ENCODE results near the gene EEFSEC.

EEFSEC gene

GRCh38 chr3:128416578-128417211 is 263.4 kb downstream of the EEFSEC start:
- intact Hi-C loops (cut with DNase I), result no loop called here
- no peak for DNase-seq

GRCh38 chr3:128418900-128419299 is 265.6 kb downstream of the EEFSEC start:
- no peak for DNase-seq
- intact Hi-C loops (cut with DNase I), result no loop called here

- DNase-seq, result no peak
- intact Hi-C loops (cut with DNase I), result no loop called here
Measured at GRCh38 chr3:128419311-128419710, 266.0 kb downstream of the EEFSEC start.

- DNase-seq, result no peak
- intact Hi-C loops (cut with DNase I), result no loop called here
Measured at GRCh38 chr3:128420289-128420688, 267.0 kb downstream of the EEFSEC start.

GRCh38 chr3:128420720-128421438 is 267.6 kb downstream of the EEFSEC start:
- no peak for DNase-seq
- intact Hi-C loops (cut with DNase I), result no loop called here

- intact Hi-C loops (cut with DNase I), result no loop called here
- DNase-seq, result no peak
Measured at GRCh38 chr3:128421439-128421836, 268.2 kb downstream of the EEFSEC start.

GRCh38 chr3:128421966-128422365 is 268.7 kb downstream of the EEFSEC start:
- DNase-seq, result no peak
- intact Hi-C loops (cut with DNase I), result no loop called here

GRCh38 chr3:128422762-128423524 is 269.7 kb downstream of the EEFSEC start:
- DNase-seq, result no peak
- intact Hi-C loops (cut with DNase I), result no loop called here

- intact Hi-C loops (cut with DNase I), result no loop called here
- no peak for DNase-seq
Measured at GRCh38 chr3:128423525-128424147, 270.4 kb downstream of the EEFSEC start.

GRCh38 chr3:128424508-128425069 is 271.3 kb downstream of the EEFSEC start:
- no peak for DNase-seq
- intact Hi-C loops (cut with DNase I), result loop anchor here (5.0 kb wide), 2 partner anchors 73 to 183 kb away; no protein-coding TSS in a partner anchor

- intact Hi-C loops (cut with DNase I), result loop anchor here (5.0 kb wide), 2 partner anchors 72 to 182 kb away; no protein-coding TSS in a partner anchor
- DNase-seq, result no peak
Measured at GRCh38 chr3:128425142-128425845, 272.0 kb downstream of the EEFSEC start.

- intact Hi-C loops (cut with DNase I), result loop anchor here (5.0 kb wide), 2 partner anchors 72 to 182 kb away; no protein-coding TSS in a partner anchor
- no peak for DNase-seq
Measured at GRCh38 chr3:128425846-128426127, 272.5 kb downstream of the EEFSEC start.

GRCh38 chr3:128426128-128426921 is 273.0 kb downstream of the EEFSEC start:
- DNase-seq, result peak in 34 of 42 donors; percentile 9 to 75 (median 45)
- intact Hi-C loops (cut with DNase I), result loop anchor here (5.0 kb wide), 2 partner anchors 71 to 181 kb away; no protein-coding TSS in a partner anchor

GRCh38 chr3:128427175-128427857 is 274.0 kb downstream of the EEFSEC start:
- DNase-seq, result no peak
- intact Hi-C loops (cut with DNase I), result loop anchor here (5.0 kb wide), 2 partner anchors 70 to 180 kb away; no protein-coding TSS in a partner anchor

- intact Hi-C loops (cut with DNase I), result loop anchor here (5.0 kb wide), 2 partner anchors 69 to 179 kb away; no protein-coding TSS in a partner anchor
- DNase-seq, result no peak
Measured at GRCh38 chr3:128427872-128428822, 274.9 kb downstream of the EEFSEC start.

GRCh38 chr3:128429275-128429674 is 276.0 kb downstream of the EEFSEC start:
- intact Hi-C loops (cut with DNase I), result loop anchor here (5.0 kb wide), 2 partner anchors 68 to 178 kb away; no protein-coding TSS in a partner anchor
- DNase-seq, result no peak

Data from head of caudate nucleus (tissue), 42 donors.